HG02943 (cell line): ENCODE data around the gene PIEZO1.
"Not testable (repeated sequence)": the region's sequence is repeated elsewhere in the genome, so short reads cannot be mapped to it uniquely, and the experiment has no call there.

Experiments used
- ATAC-seq: cut with Tn5 transposase; IDR thresholded peaks from one replicate; pipeline ENCODE4 v1.9.1; 2021; ENCODE audit warnings: mild to moderate bottlenecking, low read depth, moderate library complexity; ENCODE audit not compliant: unreplicated experiment

Gene PIEZO1

GRCh38 chr16:88784074-88784855, 755 bp downstream of the PIEZO1 start:
- ATAC-seq = no peak

GRCh38 chr16:88783391-88784073, 1.5 kb downstream of the PIEZO1 start:
- ATAC-seq = no peak

- ATAC-seq = no peak
Observed at GRCh38 chr16:88782454-88783390, 2.3 kb downstream of the PIEZO1 start.

- no peak for ATAC-seq
Observed at GRCh38 chr16:88781140-88782077, 3.6 kb downstream of the PIEZO1 start.

- ATAC-seq = no peak
Observed at GRCh38 chr16:88780142-88781062, 4.6 kb downstream of the PIEZO1 start.

- ATAC-seq = no peak
Observed at GRCh38 chr16:88779406-88780141, 5.4 kb downstream of the PIEZO1 start.

- no peak for ATAC-seq
Observed at GRCh38 chr16:88778541-88779065, 6.4 kb downstream of the PIEZO1 start.

DNA sequence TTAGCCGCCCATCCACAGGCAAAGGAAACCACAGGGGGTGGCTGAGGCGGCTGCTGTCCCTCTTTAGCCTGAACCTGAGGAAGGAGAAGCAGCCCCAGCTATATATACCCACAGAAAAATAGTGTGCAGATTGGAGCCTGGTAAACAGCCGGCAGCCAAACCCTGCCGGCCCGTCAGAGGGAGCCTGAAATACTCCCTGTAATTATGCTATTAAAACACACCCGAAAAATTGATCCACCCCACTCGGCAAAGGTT, 6.8 kb downstream of the PIEZO1 start:
- no peak for ATAC-seq

- ATAC-seq = no peak
Observed at GRCh38 chr16:88777471-88778270, 7.3 kb downstream of the PIEZO1 start.

DNA sequence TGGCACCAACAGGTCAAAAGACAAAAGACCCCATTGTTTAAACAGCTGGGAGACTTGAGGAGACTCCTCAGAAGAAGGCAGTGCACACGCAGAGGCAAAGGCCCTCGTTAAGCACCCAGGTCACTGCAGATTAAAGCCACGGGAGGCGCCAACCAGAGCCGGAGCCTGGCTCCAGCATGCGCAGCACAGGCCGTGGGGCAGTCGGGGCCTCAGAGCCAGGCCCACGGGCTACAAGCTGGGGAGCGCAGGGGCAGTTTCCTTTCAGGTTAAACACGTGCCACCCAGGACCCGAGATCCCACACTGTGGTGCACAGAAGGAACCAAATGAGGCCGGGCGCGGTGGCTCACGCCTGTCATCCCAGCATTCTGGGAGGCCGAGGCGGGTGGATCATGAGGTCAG, 9.2 kb downstream of the PIEZO1 start:
- ATAC-seq = no peak

DNA sequence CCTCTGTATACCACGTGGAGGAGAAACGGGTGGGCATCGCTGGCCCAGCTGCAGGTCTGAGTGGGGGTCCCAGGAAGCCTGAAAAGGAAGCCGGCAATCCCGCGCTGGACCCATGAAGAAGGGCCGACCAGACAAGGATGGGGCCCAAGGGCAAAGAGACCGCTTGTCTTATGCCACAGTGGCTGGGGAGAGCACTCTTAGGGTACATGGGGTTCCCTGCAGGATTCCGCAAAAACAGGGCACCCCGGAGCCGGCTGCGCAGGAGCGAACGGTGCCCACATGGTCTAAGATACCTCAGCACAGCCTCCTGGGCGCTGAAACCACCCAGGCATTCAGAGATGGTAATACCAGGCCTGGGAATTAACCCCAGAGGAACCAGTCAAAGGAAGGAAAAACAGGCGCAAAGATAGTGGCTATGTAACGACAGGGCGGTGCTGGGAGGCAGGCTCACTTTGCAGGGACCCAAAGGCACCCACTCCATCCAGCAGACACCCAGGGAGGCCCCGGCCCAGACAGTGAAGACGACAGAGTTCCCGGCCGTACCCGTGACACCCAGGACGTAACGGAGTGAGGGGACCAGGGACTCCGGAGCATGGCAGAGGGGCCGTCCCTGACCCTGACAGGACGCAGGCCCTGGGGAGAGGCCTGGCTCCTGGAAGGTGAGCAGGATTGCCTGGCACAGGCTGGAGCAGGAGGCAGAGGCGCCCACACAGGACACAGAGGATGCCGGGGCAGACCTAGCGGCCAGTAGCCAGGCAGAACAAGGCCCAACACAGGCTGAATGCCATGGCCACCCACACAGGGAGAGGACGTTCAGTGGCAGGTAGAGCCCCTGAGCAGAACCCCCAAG, 10.3 kb downstream of the PIEZO1 start:
- no peak for ATAC-seq

DNA sequence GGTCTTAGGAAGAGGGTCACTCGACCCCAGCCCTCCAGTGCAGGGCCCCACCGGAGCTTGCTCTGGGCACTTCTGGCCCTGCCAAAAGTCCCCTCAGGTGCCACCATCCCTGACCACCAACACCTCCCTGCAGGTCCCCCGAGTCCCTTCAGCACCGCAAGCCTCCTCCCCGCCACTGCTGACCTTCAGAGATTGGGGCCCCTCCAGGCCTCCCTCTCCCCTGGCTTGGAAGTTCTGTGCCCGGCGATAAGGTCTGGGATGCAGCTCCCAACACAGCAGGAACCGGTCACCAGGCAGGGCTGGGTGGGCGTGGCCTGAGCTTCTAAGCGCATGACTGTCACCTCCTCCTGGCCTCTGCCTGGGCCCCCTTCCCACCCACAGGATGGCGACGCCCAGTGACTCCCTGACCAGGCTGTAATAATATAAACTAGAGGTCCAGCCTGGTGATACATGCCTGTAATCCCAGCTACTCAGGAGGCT, 11.2 kb downstream of the PIEZO1 start:
- no peak for ATAC-seq

DNA sequence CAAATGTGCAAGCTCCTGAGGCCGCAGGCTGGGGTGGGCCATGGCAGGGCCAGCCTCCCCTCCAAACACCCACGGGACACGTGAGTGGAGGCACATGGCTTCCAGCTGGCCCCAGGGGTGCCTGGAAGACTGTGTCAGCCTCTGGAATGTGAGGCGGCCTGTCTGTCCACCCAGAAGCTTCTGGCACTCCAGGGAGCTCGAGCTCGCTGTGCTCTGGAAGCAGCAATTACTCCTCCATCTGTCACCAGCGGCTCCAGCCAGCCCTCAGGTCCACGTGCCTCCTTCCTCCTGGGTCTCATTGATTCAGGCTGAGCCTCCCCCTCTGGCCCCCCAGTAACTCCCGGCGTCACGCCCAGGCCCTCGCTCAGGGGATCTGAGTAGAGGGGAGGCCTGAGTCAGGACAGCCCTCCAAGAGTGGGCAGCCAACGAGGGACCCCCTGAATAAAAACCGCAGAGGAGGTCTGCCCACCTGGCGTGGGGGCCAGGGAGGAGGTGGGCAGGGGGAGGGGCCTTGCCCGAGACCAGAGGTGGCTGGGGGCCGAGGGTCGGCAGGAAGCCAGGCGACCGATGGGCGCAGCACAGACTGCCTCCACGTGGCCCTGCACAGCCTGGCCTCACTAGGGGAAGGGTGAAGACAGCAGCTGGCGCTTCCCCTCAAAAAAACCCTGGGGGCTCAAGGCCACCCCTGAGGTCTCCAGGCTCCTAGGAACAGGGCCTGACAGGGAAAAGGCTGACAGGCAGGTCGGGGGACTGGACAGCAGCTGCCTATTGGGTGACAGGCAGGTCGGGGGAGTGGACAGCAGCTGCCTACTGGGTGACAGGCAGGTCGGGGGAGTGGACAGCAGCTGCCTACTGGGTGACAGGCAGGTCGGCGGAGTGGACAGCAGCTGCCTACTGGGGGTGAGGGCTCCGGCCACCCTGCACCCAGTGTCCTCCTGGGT, 11.9 kb downstream of the PIEZO1 start:
- ATAC-seq = no peak

GRCh38 chr16:88771781-88772180, 13.2 kb downstream of the PIEZO1 start:
- ATAC-seq = not testable (repeated sequence)

DNA sequence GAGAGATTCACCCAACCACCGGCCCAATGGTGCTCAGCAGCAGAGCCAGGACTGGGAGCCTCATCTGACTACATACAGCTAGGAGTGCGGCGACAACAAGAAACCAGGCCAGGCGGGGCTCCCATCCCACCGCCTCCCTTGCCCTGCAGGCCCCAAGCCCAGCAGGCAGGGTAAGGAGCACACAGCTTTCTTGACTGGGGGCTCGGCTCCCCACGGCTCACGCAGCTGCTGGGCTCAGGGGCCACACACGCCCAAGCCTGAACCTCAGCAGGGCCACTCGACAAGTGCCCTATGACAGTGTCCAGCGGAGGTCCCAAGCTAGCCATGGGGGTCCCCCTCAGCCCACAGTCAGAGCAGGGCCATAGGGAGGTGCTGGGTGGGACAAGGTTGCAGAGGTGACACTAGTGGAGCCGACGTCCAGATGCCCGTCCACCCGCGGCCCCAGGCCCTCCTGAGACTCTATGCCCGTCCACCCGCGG, 13.7 kb downstream of the PIEZO1 start:
- no peak for ATAC-seq
